GM04503 (cell line): ENCODE measurements around the gene IL2RA.
A peak's percentile ranks its signal among the peaks of the same experiment; 100 is the strongest.

Experiments
- DNase-seq: peaks from one replicate; pipeline ENCODE4 v3.0.0-alpha.2; 2012; ENCODE audit warnings: low read depth

IL2RA gene

GRCh38 chr10:6038071-6038631 is 24.0 kb downstream of the IL2RA start:
- no peak for DNase-seq

- DNase-seq, result no peak
These were observed 24.7 kb downstream of the IL2RA start for GRCh38 chr10:6037422-6037821.

GRCh38 chr10:6036861-6037321 is 25.3 kb downstream of the IL2RA start:
- no peak for DNase-seq

GRCh38 chr10:6035931-6036575 is 26.1 kb downstream of the IL2RA start:
- DNase-seq, result no peak

- DNase-seq, result no peak
These were observed 26.9 kb downstream of the IL2RA start for GRCh38 chr10:6035101-6035834.

- peak; percentile 14 for DNase-seq
These were observed 27.8 kb downstream of the IL2RA start for GRCh38 chr10:6034371-6034770.

- peak; percentile 57 for DNase-seq
These were observed 28.2 kb downstream of the IL2RA start for GRCh38 chr10:6033954-6034353.

GRCh38 chr10:6030940-6031339 is 31.2 kb downstream of the IL2RA start:
- no peak for DNase-seq

GRCh38 chr10:6030217-6030616 is 31.9 kb downstream of the IL2RA start:
- no peak for DNase-seq

GRCh38 chr10:6027929-6028328 is 34.2 kb downstream of the IL2RA start:
- no peak for DNase-seq

GRCh38 chr10:6025683-6026255 is 36.4 kb downstream of the IL2RA start:
- no peak for DNase-seq

GRCh38 chr10:6024334-6024682 is 37.9 kb downstream of the IL2RA start:
- no peak for DNase-seq

- peak; percentile 91 for DNase-seq
These were observed 38.4 kb downstream of the IL2RA start for GRCh38 chr10:6023661-6024333.

GRCh38 chr10:6022660-6023059 is 39.5 kb downstream of the IL2RA start:
- DNase-seq, result peak; percentile 27

- no peak for DNase-seq
These were observed 41.3 kb downstream of the IL2RA start for GRCh38 chr10:6020826-6021225.

- no peak for DNase-seq
These were observed 42.4 kb downstream of the IL2RA start for GRCh38 chr10:6019796-6020195.

GRCh38 chr10:6019010-6019782 is 43.0 kb downstream of the IL2RA start:
- no peak for DNase-seq

GRCh38 chr10:6018422-6018821 is 43.7 kb downstream of the IL2RA start:
- DNase-seq, result no peak

- DNase-seq, result no peak
These were observed 44.3 kb downstream of the IL2RA start for GRCh38 chr10:6017781-6018354.

- no peak for DNase-seq
These were observed 47.9 kb downstream of the IL2RA start for GRCh38 chr10:6014241-6014761.
